H1 (cell line): ENCODE results near the gene MYH11. TPM values are rescaled to one million over a fixed set of nuclear protein-coding genes. Genes with fewer than 3 reads are reported as not detected.

ENCODE experiments used
- CTCF ChIA-PET: fragments of 300-600 bp; sonication (Branson Sonifier 250); formaldehyde crosslinking; loops from one replicate; lab custom pipeline; 2021; ENCODE audit not compliant: partially characterized antibody; lab: Charles Lee
- POLR2A ChIA-PET: fragments of 300-600 bp; sonication (Branson Sonifier 250); formaldehyde crosslinking; loops from one replicate; lab custom pipeline; 2021; ENCODE audit warnings: inconsistent platforms; ENCODE audit not compliant: partially characterized antibody; lab: Charles Lee
- DNase-seq, 2 experiments: peaks; one replicate each; pipeline versions ENCODE4 v3.0.0 to v3.0.0-alpha.2; 2010 to 2022; ENCODE audit warnings: low spot score in 2 of 2, low read depth in 1 of 2, mixed read lengths in 1 of 2
- FAIRE-seq: peaks from 2 replicates; lab custom pipeline; 2011; peaks lifted over from hg19 to GRCh38; lab: Jason Lieb, UNC
- H2AFZ ChIP-seq: 2 replicates; pipeline ENCODE4 v1.8.1; 2012; ENCODE audit warnings: low read length, inconsistent platforms
- H2AK5ac ChIP-seq: 2 replicates; pipeline ENCODE4 v1.6.1; 2013; ENCODE audit warnings: low read depth, low read length
- H2BK120ac ChIP-seq: replicated peaks from 2 replicates; pipeline ENCODE3; 2013; ENCODE audit warnings: low read depth, low read length, inconsistent platforms
- H2BK12ac ChIP-seq: 2 replicates; pipeline ENCODE4 v1.6.1; 2013; ENCODE audit warnings: low read depth, low read length
- H2BK15ac ChIP-seq: 2 replicates; pipeline ENCODE4 v1.6.1; 2013; ENCODE audit warnings: low read length
- H2BK20ac ChIP-seq: 2 replicates; pipeline ENCODE4 v1.6.1; 2013; ENCODE audit warnings: low read length
- H2BK5ac ChIP-seq: 2 replicates; pipeline ENCODE4 v1.6.1; 2013; ENCODE audit warnings: low read depth, low read length
- H3K14ac ChIP-seq: 2 replicates; pipeline ENCODE4 v1.6.1; 2013; ENCODE audit warnings: inconsistent platforms; ENCODE audit not compliant: insufficient read length
- H3K18ac ChIP-seq: 2 replicates; pipeline ENCODE4 v1.6.1; 2013; ENCODE audit warnings: low read length; ENCODE audit errors: extremely low read depth
- H3K23ac ChIP-seq: 2 replicates; pipeline ENCODE4 v1.6.1; 2013; ENCODE audit warnings: inconsistent platforms; ENCODE audit not compliant: insufficient read length
- H3K23me2 ChIP-seq: 2 replicates; pipeline ENCODE4 v1.6.1; 2013; ENCODE audit warnings: low read depth, low read length
- H3K27ac ChIP-seq: 2 replicates; pipeline ENCODE4 v1.6.1; 2011; ENCODE audit warnings: low read depth, low read length, inconsistent platforms
- H3K27me3 ChIP-seq, 4 experiments: replicated peaks in 1 of 4; 1 replicate in 1 of 4; 2 replicates in 3 of 4; pipeline versions ENCODE4 v1.6.1 to v1.8.1; 2011 to 2013; ENCODE audit warnings: low read length in 3 of 4, mild to moderate bottlenecking in 3 of 4, inconsistent platforms in 2 of 4, mixed read lengths in 2 of 4, moderate library complexity in 1 of 4; ENCODE audit not compliant: control insufficient read depth in 3 of 4, insufficient read depth in 3 of 4; ENCODE audit errors: extremely low read depth in 1 of 4
- H3K36me3 ChIP-seq, 4 experiments: 2 replicates each; pipeline versions ENCODE4 v1.6.1 to v1.8.1; 2011 to 2013; ENCODE audit warnings: mild to moderate bottlenecking in 4 of 4, low read length in 3 of 4, moderate library complexity in 2 of 4, control low read depth in 1 of 4, inconsistent platforms in 1 of 4; ENCODE audit not compliant: insufficient read depth in 4 of 4, control insufficient read depth in 2 of 4
- H3K4ac ChIP-seq: replicated peaks from 2 replicates; pipeline ENCODE3; 2013; ENCODE audit warnings: low read length, low read depth, mixed read lengths, inconsistent platforms; ENCODE audit not compliant: insufficient read length
- H3K4me1 ChIP-seq, 4 experiments: replicated peaks in 1 of 4; 1 replicate in 1 of 4; 2 replicates in 3 of 4; pipeline versions ENCODE4 v1.6.1 to v1.8.1; 2011 to 2013; ENCODE audit warnings: low read length in 3 of 4, inconsistent platforms in 2 of 4, mixed read lengths in 1 of 4; ENCODE audit not compliant: insufficient read depth in 4 of 4, control insufficient read depth in 3 of 4
- H3K4me2 ChIP-seq, 2 experiments: 2 replicates each; pipeline versions ENCODE4 v1.6.1 to v1.8.1; 2011 to 2013; ENCODE audit warnings: low read depth in 2 of 2, low read length in 2 of 2, control low read depth in 1 of 2, inconsistent platforms in 1 of 2, mild to moderate bottlenecking in 1 of 2; ENCODE audit not compliant: insufficient read depth in 1 of 2
- H3K4me3 ChIP-seq, 4 experiments: fragments of 200-600, 300-600 bp in 1 of 4; sonication (generic), shearing (Covaris generic), sonication (Bioruptor Twin) in 1 of 4; 2 replicates each; pipeline versions ENCODE4 v1.5.1 to v1.8.1; 2011 to 2016; ENCODE audit warnings: low read length in 4 of 4, low read depth in 3 of 4, control low read depth in 2 of 4, inconsistent platforms in 2 of 4, mild to moderate bottlenecking in 2 of 4, mixed read lengths in 1 of 4, moderate library complexity in 1 of 4; ENCODE audit not compliant: insufficient read depth in 2 of 4; ENCODE audit errors: extremely low read depth in 1 of 4
- H3K56ac ChIP-seq: replicated peaks from 2 replicates; pipeline ENCODE3; 2013; ENCODE audit warnings: low read depth, mild to moderate bottlenecking, mixed read lengths, low read length, inconsistent platforms; ENCODE audit not compliant: insufficient read length
- H3K79me1 ChIP-seq: 2 replicates; pipeline ENCODE4 v1.6.1; 2013; ENCODE audit warnings: low read depth, low read length, control low read depth
- H3K79me2 ChIP-seq, 2 experiments: 2 replicates each; pipeline versions ENCODE4 v1.6.1 to v1.8.1; 2012 to 2013; ENCODE audit warnings: low read length in 2 of 2, mild to moderate bottlenecking in 2 of 2, inconsistent platforms in 1 of 2; ENCODE audit not compliant: insufficient read depth in 2 of 2, control insufficient read depth in 1 of 2
- H3K9ac ChIP-seq, 4 experiments: replicated peaks in 1 of 4; 1 replicate in 1 of 4; 2 replicates in 3 of 4; pipeline versions ENCODE4 v1.6.1 to v1.8.1; 2011 to 2013; ENCODE audit warnings: low read depth in 3 of 4, low read length in 3 of 4, control low read depth in 2 of 4, mild to moderate bottlenecking in 2 of 4, moderate library complexity in 2 of 4, inconsistent platforms in 1 of 4; ENCODE audit errors: extremely low read depth in 1 of 4
- H3K9me3 ChIP-seq, 2 experiments: 2 replicates each; pipeline versions ENCODE4 v1.6.1 to v1.8.1; 2012 to 2013; ENCODE audit warnings: mild to moderate bottlenecking in 2 of 2, moderate library complexity in 2 of 2, control low read depth in 1 of 2, inconsistent platforms in 1 of 2, low read depth in 1 of 2, low read length in 1 of 2, mixed read lengths in 1 of 2; ENCODE audit not compliant: insufficient read depth in 2 of 2
- H4K20me1 ChIP-seq, 2 experiments: replicated peaks in 1 of 2; 2 replicates each; pipeline versions ENCODE3 to v1.8.1; 2011 to 2013; ENCODE audit warnings: inconsistent platforms in 2 of 2, low read length in 2 of 2, mild to moderate bottlenecking in 1 of 2; ENCODE audit not compliant: insufficient read depth in 2 of 2, control insufficient read depth in 1 of 2
- H4K5ac ChIP-seq: 2 replicates; pipeline ENCODE4 v1.6.1; 2013; ENCODE audit warnings: low read length, low read depth, mixed read lengths, inconsistent platforms; ENCODE audit not compliant: insufficient read length
- H4K8ac ChIP-seq: 2 replicates; pipeline ENCODE4 v1.8.0; 2013; ENCODE audit warnings: mild to moderate bottlenecking, moderate library complexity, low read length, inconsistent platforms; ENCODE audit not compliant: insufficient read depth; ENCODE audit errors: extremely low read depth
- H4K91ac ChIP-seq: replicated peaks from 2 replicates; pipeline ENCODE3; 2013; ENCODE audit warnings: low read length, mixed read lengths, inconsistent platforms; ENCODE audit not compliant: insufficient read length
- ZNF274 ChIP-seq: IDR thresholded peaks from 2 replicates; pipeline ENCODE4 v1.7.0; 2012; ENCODE audit warnings: low read length, borderline replicate concordance; ENCODE audit errors: extremely low read depth
- WGBS, 2 experiments: shearing (Covaris generic) in 1 of 2; methylation state at CpG; one replicate each; pipeline versions ENCODE4 v1.1.6 to v1.1.7; 2013 to 2015; ENCODE audit warnings: low lambda C conversion rate in 2 of 2, mixed read lengths in 2 of 2, inconsistent platforms in 1 of 2, low coverage in 1 of 2, missing lambda C conversion rate in 1 of 2; ENCODE audit not compliant: insufficient replicate concordance in 2 of 2, insufficient coverage in 1 of 2, insufficient read length in 1 of 2; ENCODE audit errors: extremely low coverage in 1 of 2, missing lambda C conversion rate in 1 of 2; 5-methylcytosine and 5-hydroxymethylcytosine counted together
- polyA plus RNA-seq, 7 experiments: library from polyadenylated mRNA; depleted of rRNA in 3 of 7; stranded (reverse) in 5 of 7; unstranded in 2 of 7; fragments of >200 nt in 5 of 7; fragments of 200-250 nt in 2 of 7; gene quantifications; 1 replicate in 5 of 7; 2 replicates in 1 of 7; 4 replicates in 1 of 7; pipeline versions ENCODE4 v1.2.1 to v1.2.3, GENCODE V29; 2011 to 2013; ENCODE audit warnings: missing spikeins in 2 of 7, mixed read lengths in 2 of 7
- total RNA-seq: library from RNA; stranded (reverse); fragmentation: NEBNext Ultra II Directional; extraction: Animal tissue kit (Norgen Biotek cat#: 25700); gene quantifications from 2 replicates; pipeline ENCODE4 v1.2.1, GENCODE V29; 2021

The MYH11 gene
- total and polyA plus RNA-seq, 2 of the 8 experiments (the other 6 are each of a cell fraction or from before 2014, with no cell fraction given): 0.11 to 0.78 TPM

GRCh38 chr16:15820837-15821236 is 36.0 kb downstream of the MYH11 start:
- Histone ChIP-seq H2BK12ac (no peak overlapping the region), H3K4ac (no peak overlapping the region), H3K23ac (no peak overlapping the region), H3K4me3 (no peak overlapping the region), H3K27ac (no peak overlapping the region), H3K18ac (no peak overlapping the region), H3K9ac (no peak overlapping the region), H3K36me3 (no peaks in the 10 kb centered on the region), H2BK5ac (no peak overlapping the region), H4K20me1 (no peaks in the 10 kb centered on the region), H2BK20ac (no peak overlapping the region), H3K79me2 (no peaks in the 10 kb centered on the region), H3K14ac (no peak overlapping the region), H4K5ac (no peak overlapping the region), H4K91ac (no peak overlapping the region), H3K79me1 (no peaks in the 10 kb centered on the region), H4K8ac (no peak overlapping the region), H3K56ac (no peak overlapping the region), H3K4me2 (no peak overlapping the region), H3K23me2 (no peaks in the 10 kb centered on the region), H3K4me1 (no peaks in the 10 kb centered on the region), H2BK15ac (no peak overlapping the region), H2AFZ (no peak overlapping the region), H2AK5ac (no peak overlapping the region), H3K27me3 (no peaks in the 10 kb centered on the region), H2BK120ac (no peak overlapping the region), H3K9me3 (peaks cover 4 to 12% of the 10 kb centered on the region in 2 experiments; a peak in 1 of 4 replicates)
- ChIA-PET CTCF (interaction anchor here (0.9 to 3.9 kb wide), 17 partner anchors 9 to 208 kb away, joined by 3 to 44 read pairs (median 4); no protein-coding TSS in a partner anchor), POLR2A (no interaction called here)
- 93% methylated on average over 7 of the region's 7 CpGs; no CpG with 5 or more reads in 1 of the 2 experiments for WGBS, 2 experiments
- FAIRE-seq: no peak
- TF ChIP-seq ZNF274: no peak
- DNase-seq: no peak
